GM23338 (cell line): ENCODE measurements around the gene WFS1. TPM values are rescaled to one million over a fixed set of nuclear protein-coding genes. Genes with fewer than 3 reads are reported as not detected.

ENCODE experiments used
- ATAC-seq: fragments of 200-7000 bp; cut with Tn5 transposase; 3 replicates; pipeline ENCODE4 v1.9.1; 2020
- DNase-seq: peaks from one replicate; pipeline ENCODE4 v3.0.0-alpha.2; 2015; ENCODE audit warnings: low spot score
- H2AFZ ChIP-seq: fragments of 200-600 bp; sonication (generic); 2 replicates; pipeline ENCODE4 v1.8.0; 2016; ENCODE audit warnings: antibody characterized with exemption, mild to moderate bottlenecking, moderate library complexity
- H3F3A ChIP-seq: fragments of 200-600 bp; sonication (generic); replicated peaks from 2 replicates; pipeline ENCODE4 v1.8.0; 2017; ENCODE audit warnings: antibody characterized with exemption, mixed run types, low read depth
- H3K27ac ChIP-seq: fragments of 200-600 bp; sonication (generic); 2 replicates; pipeline ENCODE4 v1.6.1; 2016; ENCODE audit warnings: low read depth
- H3K27me3 ChIP-seq: fragments of 200-600 bp; sonication (generic); 2 replicates; pipeline ENCODE4 v1.8.0; 2016; ENCODE audit warnings: mild to moderate bottlenecking, mixed run types, moderate library complexity; ENCODE audit not compliant: insufficient read depth
- H3K36me3 ChIP-seq: fragments of 200-600 bp; sonication (generic); 2 replicates; pipeline ENCODE4 v1.8.0; 2016; ENCODE audit warnings: mild to moderate bottlenecking; ENCODE audit not compliant: insufficient read depth
- H3K4me1 ChIP-seq: fragments of 200-600 bp; sonication (generic); 2 replicates; pipeline ENCODE4 v1.8.0; 2016; ENCODE audit warnings: mild to moderate bottlenecking, moderate library complexity; ENCODE audit not compliant: insufficient read depth
- H3K4me2 ChIP-seq: fragments of 200-600 bp; sonication (generic); 2 replicates; pipeline ENCODE4 v1.7.1; 2017; ENCODE audit warnings: mixed run types
- H3K4me3 ChIP-seq: fragments of 200-600 bp; sonication (generic); 2 replicates; pipeline ENCODE4 v1.6.1; 2016; ENCODE audit warnings: mixed run types
- H3K79me2 ChIP-seq: fragments of 200-600 bp; sonication (generic); replicated peaks from 2 replicates; pipeline ENCODE4 v1.8.0; 2017; ENCODE audit warnings: mild to moderate bottlenecking; ENCODE audit not compliant: insufficient read depth
- H3K9me2 ChIP-seq: fragments of 200-600 bp; sonication (generic); 2 replicates; pipeline ENCODE4 v1.8.0; 2017; ENCODE audit not compliant: insufficient read depth
- H4K20me1 ChIP-seq: fragments of 200-600 bp; sonication (generic); replicated peaks from 2 replicates; pipeline ENCODE4 v1.8.0; 2017; ENCODE audit warnings: mild to moderate bottlenecking; ENCODE audit not compliant: insufficient read depth
- H3K27ac Mint-ChIP-seq: 2 replicates; pipeline ENCODE4 v1.8.0; 2020; ENCODE audit warnings: inconsistent platforms, mild to moderate bottlenecking, moderate library complexity, mixed read lengths
- H3K27me3 Mint-ChIP-seq: 3 replicates; pipeline ENCODE4 v1.8.0; 2022; ENCODE audit warnings: low read depth, mild to moderate bottlenecking, moderate library complexity, mixed read lengths, inconsistent platforms; ENCODE audit not compliant: insufficient read depth, poor library complexity
- H3K36me3 Mint-ChIP-seq: 3 replicates; pipeline ENCODE4 v1.8.0; 2021; ENCODE audit warnings: low read depth, mild to moderate bottlenecking, inconsistent platforms, moderate library complexity, mixed read lengths
- H3K4me1 Mint-ChIP-seq: 3 replicates; pipeline ENCODE4 v1.8.0; 2020; ENCODE audit warnings: mild to moderate bottlenecking, inconsistent platforms, mixed read lengths
- H3K4me3 Mint-ChIP-seq: 3 replicates; pipeline ENCODE4 v1.8.0; 2021; ENCODE audit warnings: moderate library complexity, mild to moderate bottlenecking, inconsistent platforms, mixed read lengths
- H3K9me3 Mint-ChIP-seq: 3 replicates; pipeline ENCODE4 v1.8.0; 2020; ENCODE audit warnings: moderate library complexity, mild to moderate bottlenecking, inconsistent platforms, mixed read lengths
- CREB1 ChIP-seq: fragments of 250-450 bp; sonication (Bioruptor Pico); IDR thresholded peaks from 2 replicates; pipeline ENCODE4 v1.5.0; 2020; ENCODE audit warnings: low read depth, mild to moderate bottlenecking, moderate library complexity
- EZH2 ChIP-seq: fragments of 200-600 bp; sonication (generic); IDR thresholded peaks from one replicate; pipeline ENCODE4 v1.8.0; 2017; ENCODE audit warnings: antibody characterized with exemption, mild to moderate bottlenecking, low read depth; ENCODE audit not compliant: unreplicated experiment
- EZH2phosphoT487 ChIP-seq: fragments of 200-600 bp; sonication (generic); IDR thresholded peaks from one replicate; pipeline ENCODE4 v1.8.1; 2018; ENCODE audit warnings: antibody characterized with exemption; ENCODE audit not compliant: unreplicated experiment
- JUNB ChIP-seq: IDR thresholded peaks from one replicate; pipeline ENCODE4 v1.6.1; 2016; ENCODE audit warnings: antibody characterized with exemption; ENCODE audit not compliant: unreplicated experiment
- NANOG ChIP-seq: IDR thresholded peaks from 2 replicates; pipeline ENCODE4 v1.6.1; 2016; ENCODE audit warnings: antibody characterized with exemption, borderline replicate concordance
- POLR2AphosphoS5 ChIP-seq: IDR thresholded peaks from 2 replicates; pipeline ENCODE4 v1.6.1; 2016; ENCODE audit warnings: antibody characterized with exemption, low read depth
- STAT1 ChIP-seq: IDR thresholded peaks from one replicate; pipeline ENCODE4 v1.6.1; 2016; ENCODE audit warnings: antibody characterized with exemption; ENCODE audit not compliant: unreplicated experiment
- ZNF114 ChIP-seq: fragments of 250-450 bp; sonication (Bioruptor Pico); IDR thresholded peaks from 2 replicates; pipeline ENCODE4 v1.5.0; 2020; ENCODE audit warnings: mild to moderate bottlenecking, moderate library complexity
- ZNF331 ChIP-seq: fragments of 250-450 bp; sonication (Bioruptor Pico); IDR thresholded peaks from 2 replicates; pipeline ENCODE4 v1.5.0; 2020; ENCODE audit warnings: low read depth, mild to moderate bottlenecking, moderate library complexity
- polyA plus RNA-seq: library from polyadenylated mRNA; unstranded; fragments of >200 nt; fragmentation: Nextera tagmentation; extraction: Ambion mirVana; gene quantifications from 2 replicates; pipeline ENCODE4 v1.2.1, GENCODE V29; 2016
- total RNA-seq: library from RNA; depleted of rRNA; stranded (reverse); fragments of >200 nt; shearing (Covaris generic); gene quantifications from 2 replicates; pipeline ENCODE4 v1.2.3, GENCODE V29; 2014
- TF ChIP-seq, protein P1 (sequence below): IDR thresholded peaks from 2 replicates; pipeline ENCODE4 v1.6.1; 2016; ENCODE audit warnings: antibody characterized with exemption
- TF ChIP-seq, protein P2 (sequence below): fragments of 250-450 bp; sonication (Bioruptor Pico); IDR thresholded peaks from 2 replicates; pipeline ENCODE4 v1.5.0; 2020; ENCODE audit warnings: mild to moderate bottlenecking, moderate library complexity
- TF ChIP-seq, protein P3 (sequence below), 2 experiments: fragments of 200-600 bp in 1 of 2; sonication (generic) in 1 of 2; conservative IDR thresholded peaks; 2 replicates each; pipeline versions ENCODE4 v1.5.1 to v1.6.1; 2016 to 2017; ENCODE audit warnings: antibody characterized with exemption in 2 of 2, low read depth in 2 of 2, mild to moderate bottlenecking in 2 of 2, moderate library complexity in 1 of 2
- TF ChIP-seq, protein P4 (sequence below): IDR thresholded peaks from one replicate; pipeline ENCODE4 v1.6.1; 2018; ENCODE audit warnings: antibody characterized with exemption; ENCODE audit not compliant: unreplicated experiment

Gene WFS1
- total and polyA plus RNA-seq, 2 experiments from 2014 or later: 24.7 to 45.4 TPM

DNA sequence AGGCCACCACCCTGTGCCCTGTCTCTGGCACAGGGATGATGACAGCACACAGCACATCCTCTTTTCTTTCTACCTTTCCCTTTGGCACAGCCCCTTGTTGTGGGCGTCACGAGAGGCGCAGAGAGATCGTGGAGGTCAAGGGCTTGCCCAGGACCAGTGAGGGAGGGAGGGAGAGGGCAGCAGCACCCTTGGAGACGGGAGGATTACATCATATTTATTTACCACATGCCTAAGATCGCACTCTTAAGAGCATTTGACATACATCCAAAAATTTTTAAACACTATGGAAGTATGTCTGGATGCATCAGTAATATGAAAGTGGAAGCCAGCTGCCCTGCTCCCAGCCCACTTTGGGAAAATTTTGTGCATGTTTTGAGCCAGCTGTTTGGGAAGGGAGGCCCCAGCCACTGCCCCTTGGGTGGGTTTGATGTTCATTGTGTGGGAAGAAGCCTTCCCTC is 12.7 kb downstream of the WFS1 start:
- DNase-seq (no peak), ATAC-seq (no peak)
- Histone ChIP-seq H3K27me3 (no peaks in the 10 kb centered on the region), H3K4me2 (no peak overlapping the region), H3K4me1 (no peaks in the 10 kb centered on the region), H3K9me2 (no peaks in the 10 kb centered on the region), H3K36me3 (no peaks in the 10 kb centered on the region), H3K4me3 (no peak overlapping the region), H2AFZ (no peak overlapping the region), H3F3A (no peaks in the 10 kb centered on the region), H4K20me1 (0 out of 2 replicates have a peak, but pooled peaks cover 9% of the 10 kb centered on the region), H3K27ac (no peak overlapping the region), H3K79me2 (no peaks in the 10 kb centered on the region)
- Mint-ChIP-seq H3K36me3 (no peaks in the 10 kb centered on the region), H3K27me3 (no peaks in the 10 kb centered on the region), H3K27ac (no peak overlapping the region), H3K4me3 (no peak overlapping the region), H3K9me3 (no peaks in the 10 kb centered on the region), H3K4me1 (no peaks in the 10 kb centered on the region)
- TF ChIP-seq, protein P1, sequence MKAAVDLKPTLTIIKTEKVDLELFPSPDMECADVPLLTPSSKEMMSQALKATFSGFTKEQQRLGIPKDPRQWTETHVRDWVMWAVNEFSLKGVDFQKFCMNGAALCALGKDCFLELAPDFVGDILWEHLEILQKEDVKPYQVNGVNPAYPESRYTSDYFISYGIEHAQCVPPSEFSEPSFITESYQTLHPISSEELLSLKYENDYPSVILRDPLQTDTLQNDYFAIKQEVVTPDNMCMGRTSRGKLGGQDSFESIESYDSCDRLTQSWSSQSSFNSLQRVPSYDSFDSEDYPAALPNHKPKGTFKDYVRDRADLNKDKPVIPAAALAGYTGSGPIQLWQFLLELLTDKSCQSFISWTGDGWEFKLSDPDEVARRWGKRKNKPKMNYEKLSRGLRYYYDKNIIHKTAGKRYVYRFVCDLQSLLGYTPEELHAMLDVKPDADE: no peak
- TF ChIP-seq, protein P2, sequence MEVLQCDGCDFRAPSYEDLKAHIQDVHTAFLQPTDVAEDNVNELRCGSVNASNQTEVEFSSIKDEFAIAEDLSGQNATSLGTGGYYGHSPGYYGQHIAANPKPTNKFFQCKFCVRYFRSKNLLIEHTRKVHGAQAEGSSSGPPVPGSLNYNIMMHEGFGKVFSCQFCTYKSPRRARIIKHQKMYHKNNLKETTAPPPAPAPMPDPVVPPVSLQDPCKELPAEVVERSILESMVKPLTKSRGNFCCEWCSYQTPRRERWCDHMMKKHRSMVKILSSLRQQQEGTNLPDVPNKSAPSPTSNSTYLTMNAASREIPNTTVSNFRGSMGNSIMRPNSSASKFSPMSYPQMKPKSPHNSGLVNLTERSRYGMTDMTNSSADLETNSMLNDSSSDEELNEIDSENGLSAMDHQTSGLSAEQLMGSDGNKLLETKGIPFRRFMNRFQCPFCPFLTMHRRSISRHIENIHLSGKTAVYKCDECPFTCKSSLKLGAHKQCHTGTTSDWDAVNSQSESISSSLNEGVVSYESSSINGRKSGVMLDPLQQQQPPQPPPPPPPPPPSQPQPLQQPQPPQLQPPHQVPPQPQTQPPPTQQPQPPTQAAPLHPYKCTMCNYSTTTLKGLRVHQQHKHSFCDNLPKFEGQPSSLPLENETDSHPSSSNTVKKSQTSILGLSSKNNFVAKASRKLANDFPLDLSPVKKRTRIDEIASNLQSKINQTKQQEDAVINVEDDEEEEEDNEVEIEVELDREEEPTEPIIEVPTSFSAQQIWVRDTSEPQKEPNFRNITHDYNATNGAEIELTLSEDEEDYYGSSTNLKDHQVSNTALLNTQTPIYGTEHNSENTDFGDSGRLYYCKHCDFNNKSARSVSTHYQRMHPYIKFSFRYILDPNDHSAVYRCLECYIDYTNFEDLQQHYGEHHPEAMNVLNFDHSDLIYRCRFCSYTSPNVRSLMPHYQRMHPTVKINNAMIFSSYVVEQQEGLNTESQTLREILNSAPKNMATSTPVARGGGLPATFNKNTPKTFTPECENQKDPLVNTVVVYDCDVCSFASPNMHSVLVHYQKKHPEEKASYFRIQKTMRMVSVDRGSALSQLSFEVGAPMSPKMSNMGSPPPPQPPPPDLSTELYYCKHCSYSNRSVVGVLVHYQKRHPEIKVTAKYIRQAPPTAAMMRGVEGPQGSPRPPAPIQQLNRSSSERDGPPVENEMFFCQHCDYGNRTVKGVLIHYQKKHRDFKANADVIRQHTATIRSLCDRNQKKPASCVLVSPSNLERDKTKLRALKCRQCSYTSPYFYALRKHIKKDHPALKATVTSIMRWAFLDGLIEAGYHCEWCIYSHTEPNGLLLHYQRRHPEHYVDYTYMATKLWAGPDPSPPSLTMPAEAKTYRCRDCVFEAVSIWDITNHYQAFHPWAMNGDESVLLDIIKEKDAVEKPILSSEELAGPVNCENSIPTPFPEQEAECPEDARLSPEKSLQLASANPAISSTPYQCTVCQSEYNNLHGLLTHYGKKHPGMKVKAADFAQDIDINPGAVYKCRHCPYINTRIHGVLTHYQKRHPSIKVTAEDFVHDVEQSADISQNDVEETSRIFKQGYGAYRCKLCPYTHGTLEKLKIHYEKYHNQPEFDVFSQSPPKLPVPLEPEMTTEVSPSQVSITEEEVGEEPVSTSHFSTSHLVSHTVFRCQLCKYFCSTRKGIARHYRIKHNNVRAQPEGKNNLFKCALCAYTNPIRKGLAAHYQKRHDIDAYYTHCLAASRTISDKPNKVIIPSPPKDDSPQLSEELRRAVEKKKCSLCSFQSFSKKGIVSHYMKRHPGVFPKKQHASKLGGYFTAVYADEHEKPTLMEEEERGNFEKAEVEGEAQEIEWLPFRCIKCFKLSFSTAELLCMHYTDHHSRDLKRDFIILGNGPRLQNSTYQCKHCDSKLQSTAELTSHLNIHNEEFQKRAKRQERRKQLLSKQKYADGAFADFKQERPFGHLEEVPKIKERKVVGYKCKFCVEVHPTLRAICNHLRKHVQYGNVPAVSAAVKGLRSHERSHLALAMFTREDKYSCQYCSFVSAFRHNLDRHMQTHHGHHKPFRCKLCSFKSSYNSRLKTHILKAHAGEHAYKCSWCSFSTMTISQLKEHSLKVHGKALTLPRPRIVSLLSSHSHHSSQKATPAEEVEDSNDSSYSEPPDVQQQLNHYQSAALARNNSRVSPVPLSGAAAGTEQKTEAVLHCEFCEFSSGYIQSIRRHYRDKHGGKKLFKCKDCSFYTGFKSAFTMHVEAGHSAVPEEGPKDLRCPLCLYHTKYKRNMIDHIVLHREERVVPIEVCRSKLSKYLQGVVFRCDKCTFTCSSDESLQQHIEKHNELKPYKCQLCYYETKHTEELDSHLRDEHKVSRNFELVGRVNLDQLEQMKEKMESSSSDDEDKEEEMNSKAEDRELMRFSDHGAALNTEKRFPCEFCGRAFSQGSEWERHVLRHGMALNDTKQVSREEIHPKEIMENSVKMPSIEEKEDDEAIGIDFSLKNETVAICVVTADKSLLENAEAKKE (CRISPR knock-in tag): no peak
- TF ChIP-seq NANOG (no peak), EZH2 (no peak), ZNF114 (CRISPR knock-in tag) (no peak), ZNF331 (no peak), JUNB (no peak), CREB1 (CRISPR knock-in tag) (no peak), EZH2phosphoT487 (no peak), STAT1 (no peak), POLR2AphosphoS5 (no peak)
- TF ChIP-seq, protein P3, sequence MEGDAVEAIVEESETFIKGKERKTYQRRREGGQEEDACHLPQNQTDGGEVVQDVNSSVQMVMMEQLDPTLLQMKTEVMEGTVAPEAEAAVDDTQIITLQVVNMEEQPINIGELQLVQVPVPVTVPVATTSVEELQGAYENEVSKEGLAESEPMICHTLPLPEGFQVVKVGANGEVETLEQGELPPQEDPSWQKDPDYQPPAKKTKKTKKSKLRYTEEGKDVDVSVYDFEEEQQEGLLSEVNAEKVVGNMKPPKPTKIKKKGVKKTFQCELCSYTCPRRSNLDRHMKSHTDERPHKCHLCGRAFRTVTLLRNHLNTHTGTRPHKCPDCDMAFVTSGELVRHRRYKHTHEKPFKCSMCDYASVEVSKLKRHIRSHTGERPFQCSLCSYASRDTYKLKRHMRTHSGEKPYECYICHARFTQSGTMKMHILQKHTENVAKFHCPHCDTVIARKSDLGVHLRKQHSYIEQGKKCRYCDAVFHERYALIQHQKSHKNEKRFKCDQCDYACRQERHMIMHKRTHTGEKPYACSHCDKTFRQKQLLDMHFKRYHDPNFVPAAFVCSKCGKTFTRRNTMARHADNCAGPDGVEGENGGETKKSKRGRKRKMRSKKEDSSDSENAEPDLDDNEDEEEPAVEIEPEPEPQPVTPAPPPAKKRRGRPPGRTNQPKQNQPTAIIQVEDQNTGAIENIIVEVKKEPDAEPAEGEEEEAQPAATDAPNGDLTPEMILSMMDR (conservative IDR thresholded peaks at IDR 0.05; ENCODE audit: low read depth in 2 of 2): no peak
- TF ChIP-seq, protein P4, sequence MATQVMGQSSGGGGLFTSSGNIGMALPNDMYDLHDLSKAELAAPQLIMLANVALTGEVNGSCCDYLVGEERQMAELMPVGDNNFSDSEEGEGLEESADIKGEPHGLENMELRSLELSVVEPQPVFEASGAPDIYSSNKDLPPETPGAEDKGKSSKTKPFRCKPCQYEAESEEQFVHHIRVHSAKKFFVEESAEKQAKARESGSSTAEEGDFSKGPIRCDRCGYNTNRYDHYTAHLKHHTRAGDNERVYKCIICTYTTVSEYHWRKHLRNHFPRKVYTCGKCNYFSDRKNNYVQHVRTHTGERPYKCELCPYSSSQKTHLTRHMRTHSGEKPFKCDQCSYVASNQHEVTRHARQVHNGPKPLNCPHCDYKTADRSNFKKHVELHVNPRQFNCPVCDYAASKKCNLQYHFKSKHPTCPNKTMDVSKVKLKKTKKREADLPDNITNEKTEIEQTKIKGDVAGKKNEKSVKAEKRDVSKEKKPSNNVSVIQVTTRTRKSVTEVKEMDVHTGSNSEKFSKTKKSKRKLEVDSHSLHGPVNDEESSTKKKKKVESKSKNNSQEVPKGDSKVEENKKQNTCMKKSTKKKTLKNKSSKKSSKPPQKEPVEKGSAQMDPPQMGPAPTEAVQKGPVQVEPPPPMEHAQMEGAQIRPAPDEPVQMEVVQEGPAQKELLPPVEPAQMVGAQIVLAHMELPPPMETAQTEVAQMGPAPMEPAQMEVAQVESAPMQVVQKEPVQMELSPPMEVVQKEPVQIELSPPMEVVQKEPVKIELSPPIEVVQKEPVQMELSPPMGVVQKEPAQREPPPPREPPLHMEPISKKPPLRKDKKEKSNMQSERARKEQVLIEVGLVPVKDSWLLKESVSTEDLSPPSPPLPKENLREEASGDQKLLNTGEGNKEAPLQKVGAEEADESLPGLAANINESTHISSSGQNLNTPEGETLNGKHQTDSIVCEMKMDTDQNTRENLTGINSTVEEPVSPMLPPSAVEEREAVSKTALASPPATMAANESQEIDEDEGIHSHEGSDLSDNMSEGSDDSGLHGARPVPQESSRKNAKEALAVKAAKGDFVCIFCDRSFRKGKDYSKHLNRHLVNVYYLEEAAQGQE: no peak
